Raji (cell line): ENCODE data around the gene JAG2.

Experiments
- POLR2A ChIP-seq: IDR thresholded peaks from 2 replicates; pipeline ENCODE4 v1.6.1; 2011; ENCODE audit warnings: low read depth, low read length, control low read depth; ENCODE audit not compliant: insufficient read depth

The JAG2 gene

DNA sequence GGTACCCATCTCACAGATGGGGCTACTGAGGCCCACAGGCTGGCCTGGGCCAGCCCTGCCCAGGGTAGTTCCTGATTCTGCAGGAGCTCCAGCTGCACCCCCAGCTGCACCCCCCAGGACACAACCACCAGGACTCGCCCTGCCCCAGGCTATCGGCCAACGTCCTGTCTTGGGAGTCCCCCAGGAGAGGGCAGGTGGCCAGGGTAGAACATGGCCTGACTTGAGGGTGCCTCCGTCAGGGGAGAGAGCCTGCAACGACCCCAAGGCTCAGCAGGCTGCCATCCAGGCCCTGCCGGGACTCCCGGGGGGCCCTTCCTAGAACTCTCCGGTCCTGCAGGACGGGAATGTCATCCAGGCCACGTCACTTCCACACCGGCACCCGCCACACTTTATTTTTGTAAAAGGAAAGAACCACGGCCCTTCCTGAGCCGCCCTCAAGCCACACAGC is 15.8 kb downstream of the JAG2 start:
- no peak for TF ChIP-seq POLR2A

DNA sequence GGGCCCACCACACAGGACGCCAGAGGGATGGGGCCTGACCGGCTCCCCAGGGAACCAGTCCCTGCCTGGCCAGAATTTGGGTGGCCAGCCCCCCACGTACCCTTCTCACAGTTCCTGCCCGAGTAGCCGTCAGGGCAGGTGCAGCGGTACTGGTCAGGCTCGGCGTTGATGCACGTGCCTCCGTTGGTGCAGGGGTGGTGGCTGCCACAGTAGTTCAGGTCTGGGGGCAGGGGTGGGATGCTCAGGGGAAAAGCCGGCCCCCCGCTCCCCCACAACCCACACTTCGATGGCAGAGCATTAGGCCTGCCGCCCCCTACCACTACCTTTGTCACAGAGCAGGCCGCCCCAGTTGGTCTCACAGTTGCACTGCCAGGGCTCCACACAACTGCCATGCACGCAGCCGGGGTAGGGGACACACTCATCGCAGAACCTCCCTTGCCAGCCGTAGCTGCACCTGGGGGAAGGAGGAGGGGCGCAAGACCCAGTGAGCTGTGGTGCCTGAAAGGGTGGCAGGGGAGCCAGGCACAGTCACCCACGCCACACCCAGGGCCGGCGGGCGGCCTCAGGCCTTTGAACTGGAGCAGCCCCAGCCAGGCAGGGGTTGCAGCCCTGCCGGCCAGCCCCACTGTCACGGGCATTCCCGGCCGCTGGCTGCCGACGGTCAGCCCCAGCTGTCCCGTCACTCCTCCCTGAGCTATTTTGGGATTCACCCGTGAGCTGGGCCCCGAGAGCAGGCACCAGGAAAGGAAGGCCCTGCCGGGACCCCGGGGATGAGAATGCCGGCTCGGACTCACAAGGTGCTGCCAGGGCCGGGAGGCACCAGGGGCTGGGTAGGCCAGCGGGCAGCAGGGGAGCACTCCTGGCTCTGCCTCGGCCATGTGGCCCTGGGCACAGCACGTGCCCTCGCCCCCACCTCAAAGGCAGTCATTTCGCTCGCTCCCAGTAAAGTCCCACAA is 16.5 kb downstream of the JAG2 start:
- TF ChIP-seq POLR2A: no peak

DNA sequence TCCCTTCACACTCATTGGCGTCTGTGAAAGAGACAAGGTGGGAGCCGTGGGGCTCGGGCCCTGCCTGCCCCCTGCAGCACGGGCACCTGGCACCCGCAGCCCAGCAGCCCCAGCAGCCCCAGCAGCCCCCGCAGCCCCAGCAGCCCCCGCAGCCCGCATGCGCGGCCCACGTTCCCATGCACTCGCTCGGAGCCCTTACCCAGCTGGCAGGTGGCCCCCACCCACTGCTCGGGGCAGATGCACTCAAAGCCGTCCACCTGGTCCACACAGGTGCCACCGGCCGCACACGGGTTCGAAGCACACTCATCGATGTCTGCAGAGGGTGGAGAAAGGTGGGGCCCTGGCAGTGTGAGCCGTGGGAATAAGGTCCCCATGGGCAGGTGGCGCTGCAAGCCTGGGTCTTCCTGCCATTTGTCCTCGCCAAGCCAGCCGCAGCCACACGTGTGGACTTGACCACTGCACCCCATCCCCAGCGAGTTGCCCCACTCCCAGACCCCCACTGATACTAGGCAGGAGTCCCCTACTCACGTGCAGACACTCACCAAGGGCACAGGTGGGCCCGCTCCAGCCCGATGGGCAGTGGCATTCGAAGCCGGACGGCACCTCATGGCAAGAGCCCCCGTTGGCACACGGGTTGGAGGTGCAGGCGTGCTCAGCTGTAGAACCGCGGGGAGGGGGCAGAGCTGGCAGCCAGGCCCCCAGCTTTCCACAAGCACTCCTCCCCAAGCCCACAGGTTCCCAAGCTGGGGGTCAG is 17.3 kb downstream of the JAG2 start:
- TF ChIP-seq POLR2A: no peak

DNA sequence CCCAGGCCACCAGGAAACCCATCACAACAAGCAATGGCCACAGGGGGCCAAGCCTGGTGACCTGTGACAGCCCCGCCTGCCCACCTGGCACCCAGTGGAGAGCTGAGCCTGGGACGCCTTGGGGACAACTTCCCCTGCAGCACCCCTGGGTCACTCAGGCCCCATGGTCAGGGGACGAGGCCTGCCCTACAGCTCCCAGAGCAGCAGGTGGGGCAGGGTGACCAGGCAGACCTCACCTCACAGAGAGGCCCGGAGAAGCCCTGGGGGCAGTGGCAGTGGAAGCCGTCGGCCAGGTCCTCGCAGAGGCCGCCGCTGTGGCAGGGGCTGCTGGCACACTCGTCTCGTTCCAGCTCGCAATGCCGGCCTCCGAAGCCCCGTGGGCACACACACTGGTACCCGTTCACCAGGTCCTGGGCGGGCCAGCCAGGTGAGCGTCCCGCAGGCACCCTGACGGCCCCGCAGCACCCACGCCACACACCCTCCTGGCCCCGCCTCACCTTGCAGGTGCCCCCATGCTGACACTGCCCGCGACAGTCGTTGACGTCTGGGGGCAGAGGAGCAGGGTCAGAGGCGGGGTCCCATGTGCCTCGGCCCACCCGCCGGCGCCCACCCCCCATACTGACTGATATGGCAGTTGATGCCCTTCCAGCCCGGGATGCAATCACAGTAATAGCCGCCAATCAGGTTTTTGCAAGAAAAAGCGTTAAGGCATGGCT is 18.1 kb downstream of the JAG2 start:
- TF ChIP-seq POLR2A: no peak

DNA sequence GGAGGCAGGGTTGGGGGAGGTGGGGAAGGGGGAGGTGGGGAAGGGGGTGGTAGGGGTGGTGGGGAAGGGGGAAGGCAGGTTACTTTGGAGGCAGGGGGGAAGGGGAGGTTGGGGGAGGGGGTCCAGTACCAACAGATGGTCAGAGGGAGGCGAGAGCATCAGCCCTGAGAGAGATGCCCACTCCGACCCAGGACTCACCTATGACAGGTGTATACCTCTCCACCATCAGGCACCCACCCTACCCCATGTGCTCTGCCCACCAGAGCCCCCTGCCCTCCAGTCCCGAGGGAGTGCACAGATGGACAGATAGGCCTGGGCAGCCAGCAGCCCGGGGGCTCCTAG is 18.6 kb downstream of the JAG2 start:
- TF ChIP-seq POLR2A: no peak

DNA sequence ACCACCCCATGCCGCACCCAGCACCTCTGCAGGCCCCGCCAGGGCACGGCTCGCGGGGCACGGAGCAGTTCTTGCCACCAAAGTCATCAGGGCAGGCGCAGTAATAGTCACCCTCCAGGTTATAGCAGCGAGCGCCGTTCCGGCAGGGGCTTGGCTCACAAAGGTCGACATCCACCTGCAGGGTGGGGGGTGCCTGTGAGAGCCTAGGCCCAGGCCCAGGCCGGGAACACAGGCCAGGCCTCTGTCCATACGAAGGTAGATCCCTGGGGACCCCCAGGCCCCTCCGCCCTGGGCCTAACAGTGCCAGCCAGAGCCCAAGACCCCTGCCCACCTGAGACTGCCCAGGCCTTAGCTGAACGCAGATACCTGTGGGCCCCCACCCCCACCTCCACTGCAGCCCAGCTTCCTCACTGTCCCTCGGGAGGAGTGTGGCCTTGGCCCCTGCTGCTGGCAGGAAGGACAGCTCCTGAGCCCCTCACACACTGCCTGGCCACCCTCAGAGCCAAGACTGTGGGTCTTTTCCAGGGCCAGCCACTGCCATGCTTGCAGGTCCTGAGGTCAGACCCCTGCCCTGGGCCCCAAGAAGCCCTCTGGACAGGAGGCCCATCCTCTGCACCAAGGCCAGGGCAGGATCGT is 19.3 kb downstream of the JAG2 start:
- no peak for TF ChIP-seq POLR2A

DNA sequence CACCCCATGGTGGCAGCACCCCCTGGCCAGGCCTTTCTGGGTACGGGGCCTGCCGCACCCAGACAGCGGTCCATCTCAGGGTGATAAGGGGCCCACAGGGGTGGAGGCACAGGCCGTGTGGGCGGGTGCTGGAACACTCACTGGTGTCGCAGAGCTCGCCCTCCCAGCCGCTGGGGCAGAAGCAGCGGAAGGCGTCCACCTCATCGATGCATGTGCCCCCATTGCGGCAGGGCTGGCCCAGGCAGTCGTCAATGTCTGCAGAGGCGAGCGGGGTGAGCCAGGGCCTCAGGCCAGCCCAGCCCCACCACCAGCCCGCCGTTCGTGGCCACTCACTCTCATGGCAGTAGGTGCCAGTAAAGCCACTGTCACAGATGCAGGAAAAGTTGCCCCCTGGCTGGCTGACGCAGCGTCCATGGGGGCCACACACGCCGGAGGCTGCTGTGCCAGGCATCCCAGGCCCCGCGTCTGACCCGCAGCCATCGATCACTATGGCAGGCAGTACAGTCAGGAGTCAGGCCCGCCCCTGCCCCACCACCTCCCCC is 19.9 kb downstream of the JAG2 start:
- no peak for TF ChIP-seq POLR2A

DNA sequence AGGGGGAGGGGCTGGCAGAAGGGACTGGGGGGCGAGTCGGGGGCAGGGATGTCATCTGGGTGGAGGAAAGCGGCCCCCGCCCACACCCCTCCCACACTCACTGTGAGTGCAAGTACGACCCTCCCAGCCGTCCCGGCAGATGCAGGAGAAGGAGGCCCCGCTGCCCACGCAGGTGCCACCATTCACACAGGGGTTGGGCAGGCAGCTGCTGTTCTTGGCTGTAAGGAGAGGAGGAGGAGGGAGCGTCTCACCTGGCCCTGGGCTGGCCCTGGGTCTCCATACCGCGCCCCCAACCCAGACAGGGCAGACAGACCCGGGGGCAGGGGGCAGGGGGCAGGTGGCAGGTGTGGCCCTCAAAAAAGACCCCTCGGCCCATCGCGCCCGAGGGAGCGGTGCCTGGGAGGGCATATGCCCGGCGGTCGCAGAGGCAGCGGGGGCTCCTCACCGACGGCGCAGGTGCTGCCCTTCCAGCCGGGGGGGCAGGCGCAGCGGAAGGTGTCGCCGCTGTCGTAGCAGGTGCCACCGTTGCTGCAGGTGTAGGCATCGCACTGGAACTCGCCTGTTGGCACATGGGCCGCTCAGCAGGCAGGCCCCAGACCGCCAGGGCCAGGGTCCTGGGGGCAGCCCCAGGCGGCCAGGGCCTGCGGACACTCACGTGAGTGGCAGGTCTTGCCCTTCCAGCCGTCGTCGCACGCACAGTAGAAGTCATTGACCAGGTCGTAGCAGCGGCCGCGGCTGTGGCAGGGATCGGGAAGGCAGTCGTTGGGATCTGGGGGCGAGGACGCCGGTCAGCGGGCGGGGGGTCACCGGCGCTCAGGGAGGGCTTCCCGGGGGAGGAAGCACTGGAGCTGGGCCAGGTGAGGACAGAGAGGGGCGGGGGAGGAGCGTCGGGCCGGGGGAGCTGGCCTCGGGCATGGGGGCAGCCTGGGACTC is 20.6 kb downstream of the JAG2 start:
- TF ChIP-seq POLR2A: no peak

DNA sequence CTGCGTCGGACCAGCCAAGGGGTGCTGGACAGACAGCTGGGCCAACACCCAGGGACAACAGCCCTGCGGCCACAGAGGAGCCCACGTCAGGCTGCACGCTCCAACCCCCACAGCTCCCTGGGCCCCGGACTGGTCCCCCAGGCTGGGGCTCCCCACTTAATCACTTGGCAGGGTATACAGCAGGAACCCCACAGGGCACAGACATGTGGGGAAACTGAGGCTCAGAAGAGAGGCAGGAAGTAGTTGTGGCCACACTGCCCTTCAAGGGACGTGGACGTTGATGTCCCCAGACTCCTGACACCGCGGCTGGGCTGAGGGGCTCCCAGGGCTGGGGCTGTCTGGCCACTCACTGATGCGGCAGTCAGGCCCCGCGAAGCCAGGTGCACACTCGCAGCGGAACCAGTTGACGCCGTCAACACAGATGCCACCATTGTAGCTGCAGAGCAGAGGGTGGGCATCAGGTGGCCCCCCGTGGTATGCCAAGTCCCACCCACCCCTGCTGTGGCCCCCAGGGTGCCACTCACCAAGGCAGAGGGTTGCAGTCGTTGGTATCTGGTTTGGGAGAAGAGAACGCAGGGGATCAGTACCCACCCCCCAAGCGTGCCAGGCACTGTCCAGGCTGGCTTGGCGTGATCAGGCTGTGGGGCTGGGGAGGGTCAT is 21.5 kb downstream of the JAG2 start:
- no peak for TF ChIP-seq POLR2A

DNA sequence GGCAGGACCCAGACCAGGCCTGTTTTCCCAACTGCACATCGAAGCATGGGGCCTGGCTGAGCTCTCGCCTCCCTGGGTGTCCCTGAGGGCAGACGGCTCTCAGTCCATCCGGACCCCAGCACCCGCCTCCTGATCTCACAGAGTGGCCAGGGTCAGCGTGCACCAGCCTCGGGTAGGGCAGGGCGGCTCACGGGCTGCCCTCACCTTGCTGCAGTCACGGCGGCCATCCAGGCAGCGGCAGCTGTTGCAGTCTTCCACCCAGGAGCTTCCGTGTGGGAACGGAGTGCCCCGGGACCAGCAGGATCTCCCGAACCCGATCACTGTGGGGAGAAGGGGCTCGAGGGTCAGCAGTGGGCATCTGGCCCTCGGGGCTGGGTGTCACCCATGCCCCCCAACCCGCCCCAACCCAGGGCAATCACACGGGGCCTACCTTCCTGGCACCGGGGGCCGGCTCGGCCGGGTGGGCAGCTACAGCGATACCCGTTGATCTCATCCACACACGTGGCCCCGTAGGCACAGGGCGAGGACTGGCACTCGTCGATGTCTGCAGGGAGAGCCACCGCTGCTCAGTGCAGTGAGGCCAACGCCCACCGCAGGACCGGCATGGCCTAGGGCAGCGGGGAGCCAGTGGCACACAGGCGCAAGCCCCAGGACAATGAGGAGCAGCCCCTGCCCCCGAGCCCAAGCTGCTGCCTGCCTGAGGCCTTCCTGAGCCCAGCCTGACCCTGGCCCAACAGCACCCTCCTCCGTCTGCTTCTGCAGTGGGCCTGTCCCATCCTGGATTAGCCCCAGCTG is 22.2 kb downstream of the JAG2 start:
- TF ChIP-seq POLR2A: no peak

DNA sequence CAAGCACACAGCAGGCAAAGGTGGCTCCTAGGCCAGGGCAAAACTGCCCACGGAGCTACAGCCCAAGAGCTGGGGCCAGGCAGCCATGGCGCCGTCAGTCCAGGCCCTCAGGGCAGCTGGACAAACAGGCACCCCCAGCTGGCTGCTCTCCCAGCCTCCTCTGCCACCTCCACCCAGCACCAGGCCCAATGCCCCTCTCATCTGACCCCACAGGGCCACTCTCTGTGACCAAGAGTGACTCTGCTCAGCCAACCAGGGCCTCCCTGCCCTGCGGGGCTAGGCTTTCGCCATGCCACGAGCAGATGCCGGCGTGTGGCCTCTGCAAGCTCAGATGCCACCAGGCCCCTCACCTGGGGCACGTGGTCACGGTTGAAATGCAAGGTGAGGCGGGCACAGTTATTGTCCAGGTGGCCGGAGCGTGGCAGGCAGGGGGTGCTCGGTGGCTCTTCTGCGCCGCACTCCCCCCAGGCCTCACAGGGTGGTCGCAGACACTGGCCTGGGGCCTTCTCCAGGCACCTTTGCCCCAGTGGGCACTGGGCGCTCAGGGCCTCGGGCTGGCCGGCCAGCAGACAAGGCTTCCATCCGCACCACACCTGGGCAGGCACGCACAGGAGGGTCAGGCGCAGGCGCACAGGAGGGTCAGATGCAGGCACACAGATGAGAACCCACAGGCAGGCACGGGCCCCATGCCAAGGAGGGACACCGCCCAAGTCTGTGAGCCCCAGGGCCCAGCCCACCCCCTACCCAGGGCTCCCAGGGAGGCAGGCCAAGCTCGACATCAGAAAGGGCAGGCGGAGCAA is 23.0 kb downstream of the JAG2 start:
- TF ChIP-seq POLR2A: no peak
